Endothelial cell of umbilical vein (primary cell): Measurements from ENCODE around the gene STK32A. TPM values are rescaled to one million over a fixed set of nuclear protein-coding genes. Genes with fewer than 3 reads are reported as not detected.

Experiments used
- BruUV-seq: library from RNA; stranded (reverse); fragments of 400-500 nt; replicated peaks from 2 replicates; lab custom pipeline; 2021; lab: Mats Ljungman, UMichigan
- CTCF ChIA-PET: fragments of 300-600, 350-600 bp; sonication (Branson Sonifier 250); formaldehyde crosslinking; loops from one replicate; lab custom pipeline; 2021; ENCODE audit warnings: antibody characterized with exemption, inconsistent platforms; lab: Charles Lee
- POLR2A ChIA-PET: fragments of 300-600, 350-600 bp; sonication (Branson Sonifier 250); formaldehyde crosslinking; loops from one replicate; lab custom pipeline; 2021; ENCODE audit warnings: antibody characterized with exemption, inconsistent platforms; lab: Charles Lee
- DNase-seq: peaks from one replicate; pipeline ENCODE4 v3.0.0-alpha.2; 2011; ENCODE audit warnings: low read depth, low spot score
- FAIRE-seq: peaks from 2 replicates; lab custom pipeline; 2011; peaks lifted over from hg19 to GRCh38; lab: Jason Lieb, UNC
- H2AFZ ChIP-seq: 2 replicates; pipeline ENCODE4 v1.6.0; 2012; ENCODE audit warnings: low read depth, low read length, control low read depth, inconsistent platforms
- H3K27ac ChIP-seq: 2 replicates; pipeline ENCODE4 v1.5.1; 2011; ENCODE audit warnings: low read depth, mild to moderate bottlenecking, control low read depth, low read length, moderate library complexity; ENCODE audit not compliant: insufficient read depth
- H3K27me3 ChIP-seq, 2 experiments: 2 replicates each; pipeline versions ENCODE4 v1.6.0 to v1.6.1; 2011; ENCODE audit warnings: low read length in 2 of 2, mixed read lengths in 1 of 2; ENCODE audit not compliant: control insufficient read depth in 2 of 2, insufficient read depth in 2 of 2
- H3K36me3 ChIP-seq, 2 experiments: 2 replicates in 1 of 2; 3 replicates in 1 of 2; pipeline ENCODE4 v1.5.1; 2011; ENCODE audit warnings: low read length in 2 of 2, mild to moderate bottlenecking in 1 of 2, moderate library complexity in 1 of 2; ENCODE audit not compliant: control insufficient read depth in 2 of 2, insufficient read depth in 2 of 2; ENCODE audit errors: extremely low read depth in 1 of 2
- H3K4me1 ChIP-seq: 3 replicates; pipeline ENCODE4 v1.5.1; 2011; ENCODE audit warnings: mild to moderate bottlenecking, low read length; ENCODE audit not compliant: control insufficient read depth, insufficient read depth; ENCODE audit errors: extremely low read depth
- H3K4me2 ChIP-seq: 2 replicates; pipeline ENCODE4 v1.6.1; 2011; ENCODE audit warnings: low read length, control low read depth, mixed read lengths; ENCODE audit not compliant: insufficient read depth
- H3K4me3 ChIP-seq, 3 experiments: fragments of 200-600 bp in 1 of 3; sonication (generic), shearing (Covaris generic) in 1 of 3; replicated peaks in 1 of 3; 2 replicates each; pipeline ENCODE4 v1.5.1; 2011 to 2016; ENCODE audit warnings: control low read depth in 3 of 3, low read length in 3 of 3, mild to moderate bottlenecking in 2 of 3, inconsistent platforms in 1 of 3, low read depth in 1 of 3, moderate library complexity in 1 of 3; ENCODE audit not compliant: insufficient read depth in 1 of 3
- H3K79me2 ChIP-seq: 2 replicates; pipeline ENCODE4 v1.6.0; 2012; ENCODE audit warnings: low read length, inconsistent platforms; ENCODE audit not compliant: control insufficient read depth, insufficient read depth
- H3K9ac ChIP-seq: replicated peaks from 2 replicates; pipeline ENCODE3; 2011; ENCODE audit warnings: low read length, control low read depth; ENCODE audit not compliant: insufficient read depth; ENCODE audit errors: extremely low read depth
- H3K9me1 ChIP-seq: replicated peaks from 3 replicates; pipeline ENCODE4 v1.6.0; 2011; ENCODE audit warnings: mild to moderate bottlenecking, low read length; ENCODE audit not compliant: control insufficient read depth, insufficient read depth; ENCODE audit errors: extremely low read depth
- H3K9me3 ChIP-seq: replicated peaks from 2 replicates; pipeline ENCODE4 v1.5.1; 2012; ENCODE audit warnings: low read length, inconsistent platforms; ENCODE audit not compliant: control insufficient read depth, insufficient read depth
- H4K20me1 ChIP-seq: replicated peaks from 2 replicates; pipeline ENCODE3; 2011; ENCODE audit warnings: mild to moderate bottlenecking, low read length; ENCODE audit not compliant: control insufficient read depth, insufficient read depth; ENCODE audit errors: extremely low read depth
- CTCF ChIP-seq, 2 donors: IDR thresholded peaks; 1 replicate in 1 of 2; 2 replicates in 1 of 2; pipeline ENCODE4 v1.5.1; 2011; ENCODE audit warnings: low read length in 2 of 2, mild to moderate bottlenecking in 2 of 2, moderate library complexity in 2 of 2, control low read depth in 1 of 2, inconsistent platforms in 1 of 2, low read depth in 1 of 2; ENCODE audit not compliant: insufficient read depth in 1 of 2; ENCODE audit errors: extremely low read depth in 1 of 2
- EZH2 ChIP-seq: IDR thresholded peaks from 2 replicates; pipeline ENCODE4 v1.6.1; 2012; ENCODE audit warnings: borderline replicate concordance, low read depth, mild to moderate bottlenecking, moderate library complexity, low read length, inconsistent platforms; ENCODE audit not compliant: severe bottlenecking
- FOS ChIP-seq: IDR thresholded peaks from 2 replicates; pipeline ENCODE4 v1.6.1; 2011; ENCODE audit warnings: mild to moderate bottlenecking, low read length, moderate library complexity, borderline replicate concordance; ENCODE audit not compliant: insufficient read depth
- GATA2 ChIP-seq: IDR thresholded peaks from 2 replicates; pipeline ENCODE4 v1.7.0; 2011; ENCODE audit warnings: low read depth, mild to moderate bottlenecking, moderate library complexity, mixed read lengths, low read length; ENCODE audit not compliant: insufficient read length, insufficient read depth
- JUN ChIP-seq: IDR thresholded peaks from 2 replicates; pipeline ENCODE4 v1.6.1; 2011; ENCODE audit warnings: borderline replicate concordance, low read depth; ENCODE audit not compliant: insufficient read length, insufficient read depth
- MAX ChIP-seq: IDR thresholded peaks from 2 replicates; pipeline ENCODE4 v1.6.1; 2011; ENCODE audit not compliant: insufficient read depth, insufficient read length
- MYC ChIP-seq: IDR thresholded peaks from one replicate; pipeline ENCODE4 v1.6.1; 2011; ENCODE audit warnings: mild to moderate bottlenecking, low read depth, low read length
- POLR2A ChIP-seq: IDR thresholded peaks from 2 replicates; pipeline ENCODE4 v1.6.1; 2012; ENCODE audit warnings: low read depth, mild to moderate bottlenecking, control low read depth, low read length
- POLR2AphosphoS5 ChIP-seq: IDR thresholded peaks from 2 replicates; pipeline ENCODE4 v1.6.1; 2012; ENCODE audit warnings: low read depth, mild to moderate bottlenecking, control low read depth, low read length, moderate library complexity; ENCODE audit not compliant: insufficient read depth
- dilution Hi-C: fragments of 300-500 bp; cut with MboI; formaldehyde crosslinking; loops from one replicate; pipeline ENCODE4 v1.15.0; 2019; ENCODE audit warnings: low sequenced_read_pairs; ENCODE audit not compliant: extremely low pct_ligation_motif_present
- intact Hi-C: fragments of 100-400 bp; cut with micrococcal nuclease; formaldehyde crosslinking; loops from one replicate; pipeline ENCODE4 v1.10.0; 2022
- polyA plus RNA-seq, 4 experiments: library from polyadenylated mRNA; depleted of rRNA in 3 of 4; stranded (reverse) in 3 of 4; unstranded in 1 of 4; fragments of >200 nt; gene quantifications; 2 replicates each; pipeline versions ENCODE4 v1.2.1 to v1.2.3, GENCODE V29; 2011 to 2012; ENCODE audit warnings: missing spikeins in 1 of 4
- total RNA-seq: library from RNA; stranded (reverse); gene quantifications from 2 replicates; pipeline ENCODE4 v1.2.3, GENCODE V29; 2021

The STK32A gene
- total and polyA plus RNA-seq, 2 donors (not counting 3 experiments of a cell fraction or from before 2014, with no cell fraction given) = not detected

GRCh38 chr5:147267082-147267832, 32.4 kb downstream of the STK32A start:
- no TSS peak for BruUV-seq
- CTCF ChIA-PET = interaction anchor here (0.5 to 1.0 kb wide), 2 partner anchors 42 to 311 kb away, joined by 3 read pairs; no protein-coding TSS in a partner anchor
- Histone ChIP-seq H3K9me3 (no peaks in the 10 kb centered on the region), H3K36me3 (no peaks in the 10 kb centered on the region), H4K20me1 (no peaks in the 10 kb centered on the region), H3K9ac (no peak overlapping the region), H3K79me2 (no peaks in the 10 kb centered on the region), H3K4me1 (no peaks in the 10 kb centered on the region), H3K27ac (no peak overlapping the region), H3K27me3 (peaks cover 8 to 11% of the 10 kb centered on the region in 2 experiments), H2AFZ (no peak overlapping the region), H3K4me3 (no peak overlapping the region), H3K4me2 (no peak overlapping the region), H3K9me1 (no peaks in the 10 kb centered on the region)
- POLR2A ChIA-PET = no interaction called here
- dilution Hi-C loops = no loop called here
- intact Hi-C loops = no loop called here
- TF ChIP-seq POLR2A (no peak), FOS (no peak), GATA2 (no peak), EZH2 (no peak), CTCF (IDR thresholded peaks at IDR 0.05; ENCODE audit: extremely low read depth in 1 of 2, insufficient read depth in 1 of 2, low read depth in 1 of 2, low read length in 2 of 2) (no peak), POLR2AphosphoS5 (no peak), MYC (no peak), JUN (no peak), MAX (no peak)
- DNase-seq (no peak), FAIRE-seq (no peak)
